ENCODE data around the gene CIDEC. TPM values are rescaled to one million over a fixed set of nuclear protein-coding genes. Genes with fewer than 3 reads are reported as not detected.
"Not testable (repeated sequence)": the region's sequence is repeated elsewhere in the genome, so short reads cannot be mapped to it uniquely, and the experiment has no call there.

CIDEC gene
- total RNA-seq, 1 experiment from 2014 or later = not detected

DNA sequence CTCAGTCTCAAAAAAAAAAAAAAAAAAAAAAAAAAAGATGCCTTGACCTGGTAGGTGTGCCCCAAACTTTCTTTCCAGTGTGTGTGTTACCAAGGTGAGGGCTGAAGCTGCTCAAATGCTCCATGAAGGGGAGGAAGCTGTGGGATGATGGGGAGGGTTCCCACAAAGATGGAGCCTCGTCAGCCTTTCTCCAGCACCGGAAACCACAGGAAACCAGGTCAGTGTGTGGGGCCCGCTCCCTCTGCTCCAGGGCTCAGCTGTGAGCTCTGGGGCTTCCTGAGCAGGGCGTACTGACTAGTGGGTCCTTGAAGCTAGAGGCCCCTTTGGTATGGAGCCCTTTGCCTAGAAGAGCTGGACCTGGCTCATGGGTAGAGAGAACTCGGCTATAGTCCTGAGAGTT is 21.9 kb upstream of the CIDEC start:
- no peak for ATAC-seq
- H3K27ac ChIP-seq (ENCODE audit: low read length) = no peak overlapping the region

DNA sequence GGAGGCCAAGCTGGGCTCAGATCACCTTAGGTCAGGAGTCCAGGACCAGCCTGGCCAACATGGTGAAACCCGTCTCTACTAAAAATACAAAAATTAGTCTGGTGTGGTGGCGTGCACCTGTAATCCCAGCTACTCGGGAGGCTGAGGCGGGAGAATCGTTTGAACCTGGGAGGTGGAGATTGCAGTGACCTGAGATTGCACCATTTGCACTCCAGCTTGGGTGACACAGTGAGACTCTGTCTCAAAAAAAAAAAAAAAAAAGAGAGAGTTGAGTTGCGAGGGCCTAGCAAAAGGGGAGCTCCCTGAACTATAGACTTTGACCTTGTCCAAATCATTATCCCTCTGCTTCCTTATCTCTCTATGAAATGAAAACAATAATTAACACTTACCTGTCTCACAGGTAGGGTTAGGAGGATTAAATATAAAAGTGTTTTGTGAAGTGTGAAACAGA is 20.9 kb upstream of the CIDEC start:
- in situ Hi-C loops (cut with HindIII; ENCODE audit: low pct_unique_long_range_greater_than_20kb, low sequenced_read_pairs); H3K36me3 ChIP-seq (ENCODE audit: control insufficient read depth, insufficient read depth, low read length); H3K9me3 ChIP-seq (ENCODE audit: control insufficient read depth, insufficient read depth, low read depth, low read length); H3K4me3 ChIP-seq (ENCODE audit: low read depth in 2 of 2, low read length in 2 of 2); ATAC-seq; H3K4me1 ChIP-seq (ENCODE audit: control insufficient read depth, insufficient read depth, low read length); H3K27me3 ChIP-seq (ENCODE audit: control insufficient read depth, insufficient read depth, low read length); DNase-seq (ENCODE audit: low read depth, low spot score); BruUV-seq (replicated peaks); POLR2A ChIA-PET; H3K27ac ChIP-seq (ENCODE audit: low read length); intact Hi-C loops (cut with micrococcal nuclease; ENCODE audit: unreplicated experiment): not testable (repeated sequence)
- CTCF ChIA-PET = interaction anchor here (0.5 kb wide), 1 partner anchor 179 kb away, joined by 3 read pairs; no protein-coding TSS in a partner anchor

More for the DNA sequence above, 21.9 kb upstream of the CIDEC start:
- no peak for DNase-seq (ENCODE audit: low read depth, low spot score)
- H3K4me1 ChIP-seq (ENCODE audit: control insufficient read depth, insufficient read depth, low read length) = peaks cover 6% of the 10 kb centered on the region
- no peaks in the 10 kb centered on the region for H3K36me3 ChIP-seq (ENCODE audit: control insufficient read depth, insufficient read depth, low read length)
- ChIA-PET POLR2A (no interaction called here), CTCF (interaction anchor here (0.7 kb wide), 1 partner anchor 31 kb away, joined by 4 read pairs; no protein-coding TSS in a partner anchor)
- in situ Hi-C loops (cut with HindIII; ENCODE audit: low pct_unique_long_range_greater_than_20kb, low sequenced_read_pairs) (no loop called here), intact Hi-C loops (cut with micrococcal nuclease; ENCODE audit: unreplicated experiment) (no loop called here)
- no peak overlapping the region for H3K4me3 ChIP-seq (ENCODE audit: low read depth in 2 of 2, low read length in 2 of 2)
- no TSS peak for BruUV-seq (replicated peaks)
- TF ChIP-seq TCF7L2 (IDR thresholded peaks at IDR 0.05; ENCODE audit: low read depth, low read length) = no peak
- no peak for TF ChIP-seq REST (IDR thresholded peaks at IDR 0.05; ENCODE audit: insufficient read depth in 1 of 2, low read depth in 2 of 2, low read length in 1 of 2)
- TF ChIP-seq, protein P1, sequence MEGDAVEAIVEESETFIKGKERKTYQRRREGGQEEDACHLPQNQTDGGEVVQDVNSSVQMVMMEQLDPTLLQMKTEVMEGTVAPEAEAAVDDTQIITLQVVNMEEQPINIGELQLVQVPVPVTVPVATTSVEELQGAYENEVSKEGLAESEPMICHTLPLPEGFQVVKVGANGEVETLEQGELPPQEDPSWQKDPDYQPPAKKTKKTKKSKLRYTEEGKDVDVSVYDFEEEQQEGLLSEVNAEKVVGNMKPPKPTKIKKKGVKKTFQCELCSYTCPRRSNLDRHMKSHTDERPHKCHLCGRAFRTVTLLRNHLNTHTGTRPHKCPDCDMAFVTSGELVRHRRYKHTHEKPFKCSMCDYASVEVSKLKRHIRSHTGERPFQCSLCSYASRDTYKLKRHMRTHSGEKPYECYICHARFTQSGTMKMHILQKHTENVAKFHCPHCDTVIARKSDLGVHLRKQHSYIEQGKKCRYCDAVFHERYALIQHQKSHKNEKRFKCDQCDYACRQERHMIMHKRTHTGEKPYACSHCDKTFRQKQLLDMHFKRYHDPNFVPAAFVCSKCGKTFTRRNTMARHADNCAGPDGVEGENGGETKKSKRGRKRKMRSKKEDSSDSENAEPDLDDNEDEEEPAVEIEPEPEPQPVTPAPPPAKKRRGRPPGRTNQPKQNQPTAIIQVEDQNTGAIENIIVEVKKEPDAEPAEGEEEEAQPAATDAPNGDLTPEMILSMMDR (IDR thresholded peaks at IDR 0.05) = no peak
- TF ChIP-seq POLR2AphosphoS5 (IDR thresholded peaks at IDR 0.05; ENCODE audit: low read depth, low read length) = no peak
- no peak for TF ChIP-seq SIN3A (IDR thresholded peaks at IDR 0.05; ENCODE audit: borderline replicate concordance, insufficient read depth, low read depth, low read length)
- no peaks in the 10 kb centered on the region for H3K9me3 ChIP-seq (ENCODE audit: control insufficient read depth, insufficient read depth, low read depth, low read length)
- no peaks in the 10 kb centered on the region for H3K27me3 ChIP-seq (ENCODE audit: control insufficient read depth, insufficient read depth, low read length)

- ChIA-PET CTCF (no interaction called here), POLR2A (no interaction called here)
- H3K27me3 ChIP-seq (ENCODE audit: control insufficient read depth, insufficient read depth, low read length) = no peaks in the 10 kb centered on the region
- BruUV-seq (replicated peaks) = no TSS peak
- no peak overlapping the region for H3K4me3 ChIP-seq (ENCODE audit: low read depth in 2 of 2, low read length in 2 of 2)
- in situ Hi-C loops (cut with HindIII; ENCODE audit: low pct_unique_long_range_greater_than_20kb, low sequenced_read_pairs) = no loop called here
- DNase-seq (ENCODE audit: low read depth, low spot score) (no peak), ATAC-seq (no peak)
- intact Hi-C loops (cut with micrococcal nuclease; ENCODE audit: unreplicated experiment) = no loop called here
- H3K36me3 ChIP-seq (ENCODE audit: control insufficient read depth, insufficient read depth, low read length) = no peaks in the 10 kb centered on the region
- no peaks in the 10 kb centered on the region for H3K9me3 ChIP-seq (ENCODE audit: control insufficient read depth, insufficient read depth, low read depth, low read length)
- H3K27ac ChIP-seq (ENCODE audit: low read length) = no peak overlapping the region
- H3K4me1 ChIP-seq (ENCODE audit: control insufficient read depth, insufficient read depth, low read length) = peaks cover 6% of the 10 kb centered on the region
- no peak for TF ChIP-seq TCF7L2 (IDR thresholded peaks at IDR 0.05; ENCODE audit: low read depth, low read length)
- TF ChIP-seq SIN3A (IDR thresholded peaks at IDR 0.05; ENCODE audit: borderline replicate concordance, insufficient read depth, low read depth, low read length) = no peak
- TF ChIP-seq REST (IDR thresholded peaks at IDR 0.05; ENCODE audit: insufficient read depth in 1 of 2, low read depth in 2 of 2, low read length in 1 of 2) = no peak
- TF ChIP-seq, protein P1 (IDR thresholded peaks at IDR 0.05) = no peak
- no peak for TF ChIP-seq POLR2AphosphoS5 (IDR thresholded peaks at IDR 0.05; ENCODE audit: low read depth, low read length)
These were observed 19.3 kb upstream of the CIDEC start for GRCh38 chr3:9899289-9899791.
